T1000 (cell line): ENCODE data around the gene ZNF222.

ENCODE experiments used
- DNase-seq: peaks from one replicate; lab custom pipeline; 2025; ENCODE audit warnings: mixed read lengths; lab: John Stamatoyannopoulos, UW

Gene ZNF222

GRCh38 chr19:44025217-44025936, at the start of gene ZNF222:
Gene ZNF222, plus strand, starts transcription at chr19:44025379. Its CDS starts 58 bp downstream, at chr19:44025437.
- DNase-seq: peak; percentile 62

GRCh38 chr19:43976732-43977131, 48.4 kb upstream of the ZNF222 start:
- DNase-seq: no peak

GRCh38 chr19:43983544-43983911, 41.7 kb upstream of the ZNF222 start:
- no peak for DNase-seq

- DNase-seq: peak; percentile 81
Measured at GRCh38 chr19:43983912-43984686, 41.1 kb upstream of the ZNF222 start, which contains the start of gene ZNF155. Gene ZNF155, plus strand, starts transcription at chr19:43984188. Its CDS starts 4,356 bp downstream, at chr19:43988544.

GRCh38 chr19:43984687-43985000, 40.5 kb upstream of the ZNF222 start:
- DNase-seq: no peak

GRCh38 chr19:43997631-43998290, 27.4 kb upstream of the ZNF222 start:
- no peak for DNase-seq

- DNase-seq: no peak
Measured at GRCh38 chr19:44002212-44002565, 23.0 kb upstream of the ZNF222 start.

GRCh38 chr19:44002566-44003460, 22.4 kb upstream of the ZNF222 start, which contains the start of gene ZNF230:
Gene ZNF230, plus strand, starts transcription at chr19:44002957. Its CDS starts 4,122 bp downstream, at chr19:44007079.
- DNase-seq: peak; percentile 75

GRCh38 chr19:44003461-44004009, 21.6 kb upstream of the ZNF222 start:
- DNase-seq: no peak

GRCh38 chr19:44005973-44006372, 19.2 kb upstream of the ZNF222 start:
- no peak for DNase-seq

GRCh38 chr19:44007473-44007872, 17.7 kb upstream of the ZNF222 start:
- DNase-seq: no peak

- DNase-seq: no peak
Measured at GRCh38 chr19:44010468-44010867, 14.7 kb upstream of the ZNF222 start.

- no peak for DNase-seq
Measured at GRCh38 chr19:44019498-44019897, 5.7 kb upstream of the ZNF222 start.

GRCh38 chr19:44021221-44021620, 4.0 kb upstream of the ZNF222 start:
- DNase-seq: no peak

- DNase-seq: no peak
Measured at GRCh38 chr19:44024900-44025216, 321 bp upstream of the ZNF222 start.

GRCh38 chr19:44026622-44027021, 1.4 kb downstream of the ZNF222 start:
- no peak for DNase-seq

GRCh38 chr19:44032001-44032610, 6.9 kb downstream of the ZNF222 start:
- no peak for DNase-seq

- no peak for DNase-seq
Measured at GRCh38 chr19:44042147-44042546, 17.0 kb downstream of the ZNF222 start.

GRCh38 chr19:44050740-44051649, 25.8 kb downstream of the ZNF222 start:
- DNase-seq: no peak
